Brain pericyte (primary cell): ENCODE data around the gene TRMT2B.
"Not testable (repeated sequence)": the region's sequence is repeated elsewhere in the genome, so short reads cannot be mapped to it uniquely, and the experiment has no call there.

ENCODE experiments used
- DNase-seq: peaks from one replicate; pipeline ENCODE4 v3.0.0-alpha.2; 2012; ENCODE audit warnings: low read depth, low spot score

The TRMT2B gene

DNA sequence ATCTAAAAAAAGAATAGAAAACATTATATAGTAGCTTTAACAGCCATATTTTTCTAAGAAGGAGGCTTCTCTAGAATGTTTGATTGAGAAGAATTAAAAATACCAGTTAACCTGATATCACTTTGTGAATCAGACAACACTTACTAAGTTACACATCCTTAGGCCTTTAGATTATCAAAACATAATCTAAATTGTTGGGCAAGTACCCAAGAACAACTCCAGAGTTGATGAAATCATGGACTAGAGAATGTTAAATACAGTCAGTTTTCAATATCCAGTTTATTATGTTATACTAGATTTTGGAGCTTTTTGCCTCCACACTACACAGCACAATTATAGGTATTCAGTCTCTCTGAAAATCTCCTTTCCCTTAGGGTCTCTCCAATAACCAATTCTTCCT lies 42.8 kb downstream of the TRMT2B start:
- DNase-seq, result no peak

DNA sequence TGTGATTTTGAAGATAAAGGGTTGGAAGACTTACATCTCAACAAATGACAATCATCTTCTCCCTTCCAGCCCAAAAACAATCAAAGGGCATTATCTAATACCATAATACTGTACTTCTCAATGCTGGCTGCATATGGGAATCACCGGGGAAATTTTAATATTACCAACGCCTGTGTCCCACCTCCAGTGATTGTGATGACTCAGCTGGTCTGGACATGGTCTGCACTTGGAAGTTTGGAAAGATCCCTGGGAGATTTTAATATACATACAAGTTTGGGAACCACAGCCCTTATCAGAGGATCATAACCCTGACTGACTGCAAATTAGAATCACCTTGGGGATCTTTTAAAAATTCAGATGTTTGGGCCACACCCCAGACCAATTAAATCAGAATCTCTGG lies 52.5 kb downstream of the TRMT2B start:
- no peak for DNase-seq

DNA sequence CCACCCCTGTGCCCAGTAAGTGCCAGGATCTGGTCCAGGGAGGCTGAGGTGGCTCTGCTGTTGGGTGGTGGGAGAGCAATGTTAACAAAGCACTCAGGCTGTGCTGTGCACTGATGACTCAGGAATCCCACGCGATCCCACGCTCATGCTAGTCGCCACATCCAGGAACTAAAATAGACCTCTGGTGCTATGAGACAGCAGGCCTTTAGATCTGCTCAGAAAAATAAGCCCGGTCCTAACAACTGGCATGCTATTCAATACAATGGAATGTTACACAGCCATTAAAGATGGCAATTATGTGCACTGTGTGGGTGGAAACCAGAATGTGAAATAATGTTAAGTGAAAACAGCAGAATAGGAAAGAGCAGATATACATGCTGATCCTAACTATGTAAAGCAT lies 56.4 kb downstream of the TRMT2B start:
- DNase-seq, result no peak

DNA sequence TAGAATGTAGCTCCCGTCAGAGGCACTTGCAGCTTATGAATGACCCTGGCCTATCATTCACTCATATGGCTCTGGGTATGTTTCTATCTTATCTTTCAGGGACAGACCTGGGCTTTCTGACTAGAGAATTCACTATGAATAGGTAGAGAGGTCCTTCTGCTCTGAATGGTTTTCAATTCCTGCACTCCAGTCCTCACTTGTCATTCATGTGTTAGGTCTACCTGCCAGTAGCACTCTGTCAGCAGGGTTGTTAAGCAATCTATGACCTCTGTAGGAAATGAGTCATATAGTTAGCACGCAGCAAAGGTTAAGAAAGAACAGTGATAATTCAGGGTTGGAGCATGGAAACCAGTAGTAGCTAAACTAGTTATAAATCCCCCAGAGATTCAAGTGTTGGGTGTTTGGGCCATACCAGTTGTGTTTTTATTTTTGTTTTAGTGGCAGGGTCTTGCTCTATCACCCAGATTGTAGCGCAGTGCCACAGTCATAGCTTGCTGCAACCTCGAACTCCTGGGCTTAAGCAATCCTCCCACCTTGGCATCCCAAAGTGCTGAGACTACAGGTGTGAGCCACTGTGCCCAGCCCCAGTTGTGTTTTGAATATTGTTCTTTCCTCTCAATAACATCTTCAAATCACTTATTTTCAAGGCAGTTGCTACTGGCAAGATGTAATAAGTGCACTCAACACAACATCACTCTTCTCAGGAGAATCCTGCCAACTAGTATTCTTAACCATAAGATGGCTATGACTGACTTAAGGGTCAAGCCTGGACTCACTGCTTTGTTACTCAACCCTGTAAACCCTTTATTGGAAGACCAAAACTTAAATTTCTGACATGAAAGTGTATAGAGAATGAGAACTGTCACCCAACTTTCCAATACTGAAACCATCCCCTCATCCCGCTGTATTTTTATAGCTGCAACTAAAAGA lies 57.3 kb downstream of the TRMT2B start:
- DNase-seq, result no peak

DNA sequence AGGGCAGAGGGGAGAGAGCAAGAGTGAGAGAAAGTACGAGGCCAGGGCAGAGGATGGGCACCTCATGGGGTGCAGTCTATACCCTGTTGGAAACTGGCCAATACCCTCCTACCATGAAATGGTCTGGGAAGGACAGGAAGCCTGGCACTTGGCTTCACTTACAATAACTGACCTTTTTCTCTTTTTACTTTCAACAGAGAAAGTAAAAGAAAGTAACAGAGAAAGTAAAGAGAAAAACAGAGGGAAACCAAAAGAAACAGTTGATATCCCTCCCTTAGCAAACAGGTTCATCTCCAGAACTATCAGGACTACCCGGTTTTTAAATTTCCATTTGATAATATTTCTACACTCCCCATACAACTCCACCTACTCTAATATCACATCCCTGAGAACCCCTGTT lies 61.8 kb downstream of the TRMT2B start:
- DNase-seq, result no peak

DNA sequence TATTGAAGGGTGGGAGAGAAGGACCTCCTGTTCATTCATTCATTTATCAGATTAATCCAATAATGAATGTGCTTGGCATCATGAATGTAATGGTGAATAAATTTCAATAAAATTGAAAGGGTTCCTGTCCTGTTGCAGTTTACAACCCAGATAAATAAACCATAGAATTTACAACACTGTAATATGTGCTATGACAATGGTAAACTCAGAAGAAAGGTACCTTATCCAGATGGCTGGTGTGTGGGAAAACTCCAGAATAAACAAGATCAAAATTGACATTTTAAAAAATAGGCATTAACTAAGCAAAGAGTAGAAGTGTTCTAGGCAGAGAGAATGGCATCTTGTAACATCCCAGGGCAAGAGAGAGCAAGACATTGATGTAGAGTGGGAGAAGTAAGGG lies 67.1 kb downstream of the TRMT2B start:
- no peak for DNase-seq

DNA sequence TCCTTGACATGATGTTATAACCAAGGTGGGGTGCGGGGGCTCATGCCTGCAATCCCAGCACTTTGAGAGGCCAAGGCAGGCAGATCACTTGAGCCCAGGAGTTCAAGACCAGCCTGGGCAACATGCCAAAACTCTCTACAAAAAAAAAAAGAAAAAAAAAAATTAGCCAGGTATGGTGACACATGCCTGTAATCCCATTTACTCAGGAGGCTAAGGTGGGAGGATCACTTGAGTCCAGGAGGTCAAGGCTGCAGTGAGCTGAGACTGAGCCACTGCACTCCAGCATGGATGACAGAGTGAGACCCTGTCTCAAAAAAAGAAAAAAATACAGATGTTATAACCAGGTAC lies 70.4 kb downstream of the TRMT2B start:
- not testable (repeated sequence) for DNase-seq

DNA sequence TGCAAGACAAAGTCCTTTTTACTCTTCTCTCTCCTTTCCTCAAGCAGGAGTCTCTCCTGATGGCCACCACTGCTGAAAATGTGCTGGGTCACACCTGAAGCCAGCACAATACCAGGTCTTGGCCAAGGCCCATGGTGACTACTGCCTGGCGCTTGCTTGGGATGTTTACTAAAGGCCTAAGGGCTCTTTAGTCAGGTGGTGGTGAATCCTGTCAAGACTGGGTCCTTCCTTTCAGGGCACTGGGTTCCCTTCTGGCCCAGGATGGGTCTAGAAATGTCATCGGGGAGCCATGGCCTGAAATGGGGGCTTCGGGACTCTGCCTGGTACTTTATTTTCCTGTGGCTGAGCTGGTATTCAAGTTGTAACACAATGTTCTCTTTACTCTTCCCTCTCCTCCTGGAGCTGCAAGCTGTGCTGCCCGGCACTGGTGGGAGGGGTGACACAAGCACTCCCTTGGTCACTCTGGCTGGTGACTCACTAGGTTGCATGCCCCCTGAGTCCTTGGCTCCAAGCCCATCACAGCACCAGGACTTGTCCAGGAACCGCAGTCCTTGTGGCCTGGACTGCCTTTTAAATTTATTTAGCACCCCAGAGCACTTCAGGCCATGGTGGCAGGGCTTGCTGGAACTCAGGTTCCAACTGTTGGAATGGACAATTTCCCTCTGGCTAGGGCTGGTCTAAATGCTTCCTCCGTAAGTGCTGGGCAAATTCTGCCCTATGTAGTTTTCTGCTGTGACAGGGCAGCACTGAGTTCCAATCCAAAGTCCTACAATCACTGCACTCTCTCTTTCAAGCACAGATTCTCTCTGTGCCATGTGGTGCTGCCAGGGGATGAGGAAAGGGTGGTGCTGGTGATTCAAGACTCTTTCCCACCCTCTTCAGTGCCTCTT lies 71.1 kb downstream of the TRMT2B start:
- DNase-seq, result peak; percentile 27

DNA sequence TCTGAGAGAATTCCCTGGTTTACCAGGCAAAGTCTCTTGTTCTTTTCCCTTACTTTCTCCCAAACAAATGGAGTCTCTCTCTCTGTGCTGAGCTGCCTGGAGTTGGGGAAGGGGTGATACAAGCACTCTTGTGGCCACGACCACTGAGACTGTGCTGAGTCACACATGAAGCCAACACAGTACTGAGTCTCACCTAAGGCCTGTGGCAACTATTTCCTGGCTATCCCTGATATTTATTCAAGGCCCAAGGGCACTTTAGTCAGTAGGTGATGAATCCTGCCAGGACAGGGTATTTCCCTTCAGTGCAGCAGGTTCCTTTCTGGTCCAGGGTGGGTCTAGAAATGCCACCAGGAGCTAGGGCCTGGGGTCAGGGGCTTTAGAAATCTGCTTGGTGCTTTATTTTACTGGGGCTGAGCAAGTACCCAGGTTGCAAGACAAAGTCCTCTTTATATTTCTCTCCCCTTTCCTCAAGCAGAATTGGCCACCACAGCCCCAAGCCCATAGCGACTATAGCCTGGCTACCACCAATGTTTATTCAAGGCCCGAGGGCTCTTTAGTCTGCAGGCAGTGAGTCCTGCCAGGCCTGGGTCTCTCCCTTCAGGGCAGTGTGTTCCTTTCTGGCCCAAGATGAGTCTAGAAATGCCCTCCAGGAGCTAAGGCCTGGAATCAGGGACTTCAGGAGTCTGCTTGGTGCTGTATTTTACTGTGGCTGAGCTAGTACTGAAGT lies 71.9 kb downstream of the TRMT2B start:
- DNase-seq, result no peak

DNA sequence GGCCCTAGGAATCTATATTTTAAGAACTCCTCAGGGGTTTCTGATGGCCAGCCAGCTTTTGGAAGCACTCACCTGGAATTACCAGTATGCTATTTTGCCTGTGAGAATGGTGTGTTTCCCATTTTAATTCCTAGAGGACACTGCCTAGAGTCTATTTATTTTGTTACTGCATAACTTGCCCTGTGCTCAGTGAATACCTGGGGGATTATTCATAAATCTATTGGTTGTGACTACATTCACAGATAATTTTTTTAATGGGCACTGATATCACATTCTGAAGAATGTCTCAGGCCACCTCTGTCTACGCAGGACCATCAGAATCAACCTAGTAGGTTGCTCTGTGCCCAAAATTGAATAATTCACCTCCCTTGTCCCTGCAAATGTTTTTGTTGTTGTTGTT lies 75.7 kb downstream of the TRMT2B start:
- no peak for DNase-seq

DNA sequence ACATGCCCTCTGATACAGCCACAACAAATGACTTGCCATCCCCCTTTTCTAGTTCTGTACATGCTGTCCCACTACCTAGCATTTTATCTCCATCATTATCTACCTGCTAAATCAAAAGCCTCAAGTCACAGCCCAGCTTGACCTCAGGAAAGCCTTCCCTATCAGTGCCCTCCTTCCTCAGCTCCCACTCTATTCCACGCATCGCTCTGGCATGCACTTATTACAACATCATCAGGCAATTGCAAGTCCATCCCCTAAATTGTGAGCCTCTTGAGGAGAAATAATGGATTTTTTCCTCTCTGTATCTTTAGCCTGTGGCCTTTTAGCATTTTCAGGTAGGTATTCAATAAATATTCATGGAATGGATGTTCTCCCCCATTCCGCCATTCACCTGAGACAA lies 76.7 kb downstream of the TRMT2B start:
- DNase-seq, result no peak

DNA sequence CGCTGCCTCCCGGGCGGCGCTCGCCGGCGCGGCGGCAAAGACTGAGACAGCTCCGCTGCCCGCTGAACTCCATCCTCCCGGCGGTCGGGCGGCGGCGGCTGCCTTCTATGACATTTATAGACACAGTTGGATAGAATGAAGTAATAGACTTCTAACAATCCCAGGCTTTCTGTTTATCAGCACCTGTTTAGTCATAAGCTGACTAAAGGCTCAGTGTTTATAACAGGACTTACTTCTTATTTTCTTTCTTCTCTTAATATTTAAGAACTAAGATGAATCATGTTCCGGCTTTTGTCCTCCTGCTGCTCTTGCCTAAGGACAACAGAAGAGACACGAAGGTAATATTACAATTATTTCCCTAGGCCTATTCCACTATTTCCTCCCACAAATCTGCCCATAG lies 78.5 kb downstream of the TRMT2B start:
- DNase-seq, result no peak

DNA sequence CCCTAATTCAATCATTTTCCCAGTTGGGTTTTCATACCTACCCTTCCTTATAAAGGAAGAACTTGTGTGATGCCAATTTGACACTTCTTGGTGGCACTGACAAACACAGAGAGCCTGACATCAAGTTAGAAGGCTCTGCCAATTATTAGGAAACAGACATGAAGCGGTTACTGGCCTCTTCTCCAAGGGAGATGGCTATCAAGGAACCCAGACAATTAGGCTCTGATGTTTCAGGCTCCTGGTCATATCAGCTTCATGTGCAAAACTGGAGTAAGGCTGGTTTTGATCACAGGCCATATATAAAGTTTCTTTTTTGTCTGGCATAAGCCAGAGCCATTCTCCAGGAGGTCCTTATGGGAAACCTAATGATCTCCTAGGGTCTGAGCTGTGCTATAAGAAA lies 82.0 kb downstream of the TRMT2B start:
- no peak for DNase-seq

DNA sequence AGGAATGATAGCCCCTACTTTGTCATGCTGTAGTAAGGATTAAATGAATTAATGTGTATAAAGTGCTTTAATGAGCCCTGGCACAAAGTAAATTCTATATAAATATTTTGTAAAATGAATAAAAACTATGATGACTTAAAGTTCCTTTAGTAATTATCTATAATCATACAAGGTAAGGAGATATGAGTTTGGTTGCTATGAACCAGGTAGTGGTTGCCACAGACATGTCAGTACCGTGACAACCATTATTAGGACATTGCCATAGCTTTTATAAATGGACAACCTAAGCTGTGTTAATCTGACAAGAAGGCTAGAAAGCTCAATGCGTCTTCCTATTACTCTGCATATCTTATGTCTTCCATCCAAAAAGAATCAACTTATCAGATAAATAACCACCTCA lies 82.5 kb downstream of the TRMT2B start, which contains the start of gene ARL13A:
Gene ARL13A, plus strand, starts transcription at position 301 of the 400 bp plus-strand sequence. CDS start 3,982 bp downstream, outside the sequence.
- DNase-seq, result no peak

DNA sequence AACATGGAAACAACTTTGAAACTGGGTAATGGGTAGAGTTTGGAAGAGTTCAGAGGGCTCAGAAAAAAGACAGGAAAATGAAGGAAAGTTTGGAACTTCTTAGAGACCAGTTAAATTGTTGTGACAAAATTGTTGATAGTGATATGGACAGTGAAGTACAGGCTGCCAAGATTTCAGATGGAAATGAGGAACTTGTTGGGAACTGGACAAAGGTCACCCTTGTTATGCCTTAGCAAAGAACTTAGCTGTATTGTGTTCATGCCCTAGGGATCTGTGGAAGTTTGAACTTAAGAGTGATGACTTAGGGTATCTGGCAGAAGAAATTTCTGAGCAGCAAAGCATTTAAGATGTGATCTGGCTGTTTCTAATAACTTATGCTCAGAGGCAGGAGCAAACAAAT lies 87.5 kb downstream of the TRMT2B start:
- DNase-seq, result no peak

DNA sequence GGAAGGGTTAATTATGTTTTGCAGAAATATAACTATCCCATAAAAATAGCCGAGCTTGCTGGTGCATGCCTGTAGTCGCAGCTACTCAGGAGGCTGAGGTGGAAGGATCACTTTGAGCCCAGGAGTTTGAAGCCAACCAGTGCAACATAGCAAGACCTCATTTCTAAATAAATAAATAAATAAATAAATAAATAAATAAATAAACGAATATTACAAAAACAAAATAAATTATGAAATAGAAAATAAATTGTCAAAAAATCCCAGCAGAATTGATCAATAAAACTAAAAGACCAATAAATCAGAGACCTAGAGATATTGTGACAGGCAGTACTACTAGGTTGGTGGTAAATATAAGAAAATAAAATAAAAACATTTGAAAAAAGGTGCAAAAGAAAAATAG lies 89.1 kb downstream of the TRMT2B start:
- no peak for DNase-seq
